Liver (tissue), 3 donors: ENCODE data around the gene TIAM1.

Experiments
- EGR1 ChIP-seq, 2 donors: IDR thresholded peaks; 2 replicates each; pipeline ENCODE4 v1.6.1; 2016 to 2018; ENCODE audit warnings: antibody characterized with exemption in 2 of 2, low read depth in 2 of 2
- TF ChIP-seq, protein P1 (sequence below): fragments of 150-350 bp; IDR thresholded peaks from 2 replicates; pipeline ENCODE4 v1.5.1; 2017; ENCODE audit warnings: improper control_type of control experiment, low read depth, low read length; ENCODE audit not compliant: missing input control
- donor health status: healthy.
- donor health status: healthy.

DNA sequence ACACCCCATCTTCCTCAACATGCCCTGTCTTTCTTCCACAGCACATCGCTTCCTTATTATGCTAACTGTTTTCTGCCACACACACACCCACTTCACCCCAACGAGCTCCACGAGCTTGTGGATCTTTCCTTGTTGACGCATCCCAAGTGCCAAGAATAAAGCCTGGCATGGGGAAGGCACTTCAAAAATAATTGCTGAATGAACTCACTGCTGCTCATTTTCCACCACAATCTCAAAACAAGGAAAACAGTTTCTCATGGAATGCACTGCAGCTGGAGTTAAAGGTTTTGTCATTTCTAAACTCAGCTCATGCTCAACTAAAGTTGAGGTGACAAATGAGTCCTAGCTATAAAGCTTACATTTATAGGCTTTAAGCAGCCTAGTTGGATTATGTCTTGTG lies 86.0 kb downstream of the TIAM1 start:
- TF ChIP-seq, protein P1, sequence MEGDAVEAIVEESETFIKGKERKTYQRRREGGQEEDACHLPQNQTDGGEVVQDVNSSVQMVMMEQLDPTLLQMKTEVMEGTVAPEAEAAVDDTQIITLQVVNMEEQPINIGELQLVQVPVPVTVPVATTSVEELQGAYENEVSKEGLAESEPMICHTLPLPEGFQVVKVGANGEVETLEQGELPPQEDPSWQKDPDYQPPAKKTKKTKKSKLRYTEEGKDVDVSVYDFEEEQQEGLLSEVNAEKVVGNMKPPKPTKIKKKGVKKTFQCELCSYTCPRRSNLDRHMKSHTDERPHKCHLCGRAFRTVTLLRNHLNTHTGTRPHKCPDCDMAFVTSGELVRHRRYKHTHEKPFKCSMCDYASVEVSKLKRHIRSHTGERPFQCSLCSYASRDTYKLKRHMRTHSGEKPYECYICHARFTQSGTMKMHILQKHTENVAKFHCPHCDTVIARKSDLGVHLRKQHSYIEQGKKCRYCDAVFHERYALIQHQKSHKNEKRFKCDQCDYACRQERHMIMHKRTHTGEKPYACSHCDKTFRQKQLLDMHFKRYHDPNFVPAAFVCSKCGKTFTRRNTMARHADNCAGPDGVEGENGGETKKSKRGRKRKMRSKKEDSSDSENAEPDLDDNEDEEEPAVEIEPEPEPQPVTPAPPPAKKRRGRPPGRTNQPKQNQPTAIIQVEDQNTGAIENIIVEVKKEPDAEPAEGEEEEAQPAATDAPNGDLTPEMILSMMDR: no peak
- no peak for TF ChIP-seq EGR1 (IDR thresholded peaks at IDR 0.05; ENCODE audit: low read depth in 2 of 2)
